ENCODE results near the gene SLC7A9.

SLC7A9 gene

DNA sequence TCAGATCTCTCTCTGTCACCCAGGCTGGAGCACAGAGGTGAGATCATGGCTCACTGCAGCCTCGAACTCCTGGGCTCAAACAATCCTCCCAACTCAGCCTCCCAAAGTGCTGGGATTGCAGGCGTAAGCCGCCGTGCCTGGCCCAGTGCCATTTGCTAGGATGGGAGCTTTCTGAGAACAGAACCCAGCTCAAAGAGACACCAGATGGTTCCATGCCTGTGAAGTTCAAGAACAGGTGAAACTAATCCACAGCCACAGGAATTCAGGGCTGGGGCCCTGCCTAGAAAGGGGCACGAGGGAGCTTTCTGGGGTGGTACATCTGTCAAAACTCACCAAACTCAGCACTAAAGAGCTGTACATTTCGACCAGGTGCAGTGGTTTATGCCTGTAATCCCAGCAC lies 4.2 kb downstream of the SLC7A9 start:
- H3K27ac ChIP-seq (ENCODE audit: insufficient read depth, low read length, poor library complexity, severe bottlenecking), result no peak overlapping the region

GRCh38 chr19:32864318-32865007 lies 5.1 kb downstream of the SLC7A9 start:
- DNase-seq, result no peak

More for the DNA sequence above, 4.2 kb downstream of the SLC7A9 start:
- H3K4me1 ChIP-seq (ENCODE audit: control insufficient read depth, insufficient read depth, low read length, poor library complexity, severe bottlenecking), result no peaks in the 10 kb centered on the region
- H3K27me3 ChIP-seq (replicated peaks; ENCODE audit: control insufficient read depth, insufficient read depth, low read length, poor library complexity, severe bottlenecking), result no peaks in the 10 kb centered on the region
- H3K9me3 ChIP-seq (ENCODE audit: control insufficient read depth, low read length), result no peaks in the 10 kb centered on the region
- no peak for DNase-seq
- H3K4me3 ChIP-seq (ENCODE audit: insufficient read depth, low read depth, low read length, poor library complexity, severe bottlenecking), result no peak overlapping the region
- no peaks in the 10 kb centered on the region for H3K36me3 ChIP-seq (ENCODE audit: control insufficient read depth, insufficient read depth, low read length)

GRCh38 chr19:32863841-32864240 lies 5.7 kb downstream of the SLC7A9 start:
- Histone ChIP-seq H3K4me1 (ENCODE audit: control insufficient read depth, insufficient read depth, low read length, poor library complexity, severe bottlenecking) (no peaks in the 10 kb centered on the region), H3K4me3 (ENCODE audit: insufficient read depth, low read depth, low read length, poor library complexity, severe bottlenecking) (no peak overlapping the region), H3K27me3 (replicated peaks; ENCODE audit: control insufficient read depth, insufficient read depth, low read length, poor library complexity, severe bottlenecking) (no peaks in the 10 kb centered on the region), H3K9me3 (ENCODE audit: control insufficient read depth, low read length) (no peaks in the 10 kb centered on the region), H3K27ac (ENCODE audit: insufficient read depth, low read length, poor library complexity, severe bottlenecking) (no peak overlapping the region), H3K36me3 (ENCODE audit: control insufficient read depth, insufficient read depth, low read length) (no peaks in the 10 kb centered on the region)
- no peak for DNase-seq

More at GRCh38 chr19:32864318-32865007, 5.1 kb downstream of the SLC7A9 start:
- no peaks in the 10 kb centered on the region for H3K36me3 ChIP-seq (ENCODE audit: control insufficient read depth, insufficient read depth, low read length)
- H3K4me3 ChIP-seq (ENCODE audit: insufficient read depth, low read depth, low read length, poor library complexity, severe bottlenecking), result no peak overlapping the region
- H3K27ac ChIP-seq (ENCODE audit: insufficient read depth, low read length, poor library complexity, severe bottlenecking), result no peak overlapping the region
- no peaks in the 10 kb centered on the region for H3K9me3 ChIP-seq (ENCODE audit: control insufficient read depth, low read length)
- H3K4me1 ChIP-seq (ENCODE audit: control insufficient read depth, insufficient read depth, low read length, poor library complexity, severe bottlenecking), result no peaks in the 10 kb centered on the region
- no peaks in the 10 kb centered on the region for H3K27me3 ChIP-seq (replicated peaks; ENCODE audit: control insufficient read depth, insufficient read depth, low read length, poor library complexity, severe bottlenecking)

DNA sequence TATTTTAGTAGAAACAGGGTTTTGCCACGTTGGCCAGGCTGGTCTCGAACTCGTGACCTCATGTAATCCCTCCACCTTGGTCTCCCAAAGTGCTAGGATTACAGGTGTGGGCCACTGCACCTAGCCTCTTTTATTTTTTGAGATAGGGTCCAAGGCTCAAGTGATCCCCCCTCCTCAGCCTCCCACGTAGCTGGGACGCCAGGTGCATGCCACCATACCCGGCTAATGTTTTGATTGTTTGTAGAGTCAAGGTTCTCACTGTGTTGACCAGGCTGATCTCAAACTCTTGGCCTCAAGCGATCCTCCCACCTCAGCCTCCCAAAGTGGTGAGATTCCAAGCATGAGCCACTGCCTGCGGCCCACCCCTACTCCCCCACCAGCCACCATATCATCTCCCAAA lies 6.3 kb downstream of the SLC7A9 start:
- Histone ChIP-seq H3K4me3 (ENCODE audit: insufficient read depth, low read depth, low read length, poor library complexity, severe bottlenecking) (no peak overlapping the region), H3K27me3 (replicated peaks; ENCODE audit: control insufficient read depth, insufficient read depth, low read length, poor library complexity, severe bottlenecking) (no peaks in the 10 kb centered on the region), H3K9me3 (ENCODE audit: control insufficient read depth, low read length) (no peaks in the 10 kb centered on the region), H3K36me3 (ENCODE audit: control insufficient read depth, insufficient read depth, low read length) (no peaks in the 10 kb centered on the region), H3K4me1 (ENCODE audit: control insufficient read depth, insufficient read depth, low read length, poor library complexity, severe bottlenecking) (no peaks in the 10 kb centered on the region), H3K27ac (ENCODE audit: insufficient read depth, low read length, poor library complexity, severe bottlenecking) (no peak overlapping the region)
- DNase-seq, result no peak

DNA sequence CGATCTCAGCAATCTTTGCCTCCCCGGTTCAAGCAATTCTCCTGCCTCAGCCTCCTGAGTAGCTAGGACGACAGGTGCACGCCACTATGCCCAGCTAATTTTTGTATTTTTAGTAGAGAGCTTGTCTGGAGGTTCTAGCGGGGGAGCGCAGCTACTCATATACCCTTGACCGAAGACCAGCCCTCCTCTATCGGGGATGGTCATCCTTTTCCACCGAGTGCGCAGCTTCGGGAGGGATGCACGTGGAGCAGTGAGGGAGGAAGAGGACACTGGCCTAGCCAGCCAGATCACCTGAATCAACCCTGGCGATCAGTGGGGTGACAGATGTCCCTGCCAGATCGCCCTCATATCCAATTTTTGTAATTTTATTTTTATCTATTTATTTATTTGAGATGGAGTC lies 6.8 kb downstream of the SLC7A9 start:
- no peaks in the 10 kb centered on the region for H3K4me1 ChIP-seq (ENCODE audit: control insufficient read depth, insufficient read depth, low read length, poor library complexity, severe bottlenecking)
- no peaks in the 10 kb centered on the region for H3K36me3 ChIP-seq (ENCODE audit: control insufficient read depth, insufficient read depth, low read length)
- H3K9me3 ChIP-seq (ENCODE audit: control insufficient read depth, low read length), result no peaks in the 10 kb centered on the region
- H3K27ac ChIP-seq (ENCODE audit: insufficient read depth, low read length, poor library complexity, severe bottlenecking), result no peak overlapping the region
- H3K4me3 ChIP-seq (ENCODE audit: insufficient read depth, low read depth, low read length, poor library complexity, severe bottlenecking), result no peak overlapping the region
- no peaks in the 10 kb centered on the region for H3K27me3 ChIP-seq (replicated peaks; ENCODE audit: control insufficient read depth, insufficient read depth, low read length, poor library complexity, severe bottlenecking)
- DNase-seq, result no peak

DNA sequence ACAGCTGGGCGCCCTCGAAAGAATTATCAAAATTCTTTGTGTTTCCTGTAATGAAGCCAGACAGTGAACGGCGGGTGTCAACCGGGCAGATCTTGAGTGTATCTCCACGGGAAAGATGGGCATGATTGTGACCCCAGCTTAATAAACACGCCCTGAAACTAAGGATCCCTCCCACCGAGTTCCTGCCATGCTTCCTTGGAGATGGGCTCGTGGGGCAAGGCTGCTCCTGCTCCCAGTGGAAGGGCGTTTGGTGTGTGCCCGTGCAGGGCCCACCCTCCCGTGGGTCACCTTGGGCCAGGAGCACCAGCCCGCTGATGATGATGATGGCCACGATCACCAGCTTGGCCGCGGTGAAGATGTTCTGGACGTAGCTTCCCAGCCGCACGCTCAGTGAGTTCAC lies 7.4 kb downstream of the SLC7A9 start:
- no peaks in the 10 kb centered on the region for H3K4me1 ChIP-seq (ENCODE audit: control insufficient read depth, insufficient read depth, low read length, poor library complexity, severe bottlenecking)
- H3K4me3 ChIP-seq (ENCODE audit: insufficient read depth, low read depth, low read length, poor library complexity, severe bottlenecking), result no peak overlapping the region
- no peak for DNase-seq
- no peaks in the 10 kb centered on the region for H3K9me3 ChIP-seq (ENCODE audit: control insufficient read depth, low read length)
- no peak overlapping the region for H3K27ac ChIP-seq (ENCODE audit: insufficient read depth, low read length, poor library complexity, severe bottlenecking)
- H3K27me3 ChIP-seq (replicated peaks; ENCODE audit: control insufficient read depth, insufficient read depth, low read length, poor library complexity, severe bottlenecking), result no peaks in the 10 kb centered on the region
- H3K36me3 ChIP-seq (ENCODE audit: control insufficient read depth, insufficient read depth, low read length), result no peaks in the 10 kb centered on the region

GRCh38 chr19:32861596-32861995 lies 8.0 kb downstream of the SLC7A9 start:
- no peak for DNase-seq
- Histone ChIP-seq H3K27ac (ENCODE audit: insufficient read depth, low read length, poor library complexity, severe bottlenecking) (no peak overlapping the region), H3K27me3 (replicated peaks; ENCODE audit: control insufficient read depth, insufficient read depth, low read length, poor library complexity, severe bottlenecking) (no peaks in the 10 kb centered on the region), H3K9me3 (ENCODE audit: control insufficient read depth, low read length) (no peaks in the 10 kb centered on the region), H3K4me1 (ENCODE audit: control insufficient read depth, insufficient read depth, low read length, poor library complexity, severe bottlenecking) (no peaks in the 10 kb centered on the region), H3K4me3 (ENCODE audit: insufficient read depth, low read depth, low read length, poor library complexity, severe bottlenecking) (no peak overlapping the region), H3K36me3 (ENCODE audit: control insufficient read depth, insufficient read depth, low read length) (no peaks in the 10 kb centered on the region)

DNA sequence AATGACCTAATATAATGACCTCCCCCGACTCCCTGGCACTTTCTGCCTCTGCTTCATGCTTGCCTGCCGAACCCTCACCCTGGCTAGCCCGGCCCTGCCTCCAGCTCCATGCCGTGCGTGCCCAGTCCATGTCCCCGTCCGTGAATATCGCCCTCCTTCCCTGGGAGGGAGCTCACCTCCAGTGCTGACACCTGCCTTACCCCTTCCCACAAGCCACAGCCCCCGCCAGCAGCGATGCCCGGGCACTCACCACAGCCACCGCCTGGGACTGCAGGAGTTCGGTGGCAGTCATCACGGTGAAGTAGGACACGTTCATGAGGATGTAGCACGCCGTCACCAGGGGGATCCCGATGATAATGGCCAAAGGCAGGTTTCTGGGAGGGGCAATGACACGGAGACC lies 10.0 kb downstream of the SLC7A9 start:
- no peak overlapping the region for H3K27ac ChIP-seq (ENCODE audit: insufficient read depth, low read length, poor library complexity, severe bottlenecking)
- no peaks in the 10 kb centered on the region for H3K4me1 ChIP-seq (ENCODE audit: control insufficient read depth, insufficient read depth, low read length, poor library complexity, severe bottlenecking)
- H3K36me3 ChIP-seq (ENCODE audit: control insufficient read depth, insufficient read depth, low read length), result no peaks in the 10 kb centered on the region
- no peaks in the 10 kb centered on the region for H3K27me3 ChIP-seq (replicated peaks; ENCODE audit: control insufficient read depth, insufficient read depth, low read length, poor library complexity, severe bottlenecking)
- DNase-seq, result no peak
- H3K9me3 ChIP-seq (ENCODE audit: control insufficient read depth, low read length), result no peaks in the 10 kb centered on the region
- no peak overlapping the region for H3K4me3 ChIP-seq (ENCODE audit: insufficient read depth, low read depth, low read length, poor library complexity, severe bottlenecking)

GRCh38 chr19:32858559-32858958 lies 11.0 kb downstream of the SLC7A9 start:
- Histone ChIP-seq H3K27me3 (replicated peaks; ENCODE audit: control insufficient read depth, insufficient read depth, low read length, poor library complexity, severe bottlenecking) (no peaks in the 10 kb centered on the region), H3K36me3 (ENCODE audit: control insufficient read depth, insufficient read depth, low read length) (no peaks in the 10 kb centered on the region), H3K4me1 (ENCODE audit: control insufficient read depth, insufficient read depth, low read length, poor library complexity, severe bottlenecking) (no peaks in the 10 kb centered on the region), H3K27ac (ENCODE audit: insufficient read depth, low read length, poor library complexity, severe bottlenecking) (no peak overlapping the region), H3K4me3 (ENCODE audit: insufficient read depth, low read depth, low read length, poor library complexity, severe bottlenecking) (no peak overlapping the region), H3K9me3 (ENCODE audit: control insufficient read depth, low read length) (no peaks in the 10 kb centered on the region)
- DNase-seq, result no peak

GRCh38 chr19:32858155-32858554 lies 11.4 kb downstream of the SLC7A9 start:
- no peak overlapping the region for H3K4me3 ChIP-seq (ENCODE audit: insufficient read depth, low read depth, low read length, poor library complexity, severe bottlenecking)
- no peaks in the 10 kb centered on the region for H3K36me3 ChIP-seq (ENCODE audit: control insufficient read depth, insufficient read depth, low read length)
- no peak overlapping the region for H3K27ac ChIP-seq (ENCODE audit: insufficient read depth, low read length, poor library complexity, severe bottlenecking)
- no peaks in the 10 kb centered on the region for H3K27me3 ChIP-seq (replicated peaks; ENCODE audit: control insufficient read depth, insufficient read depth, low read length, poor library complexity, severe bottlenecking)
- H3K9me3 ChIP-seq (ENCODE audit: control insufficient read depth, low read length), result no peaks in the 10 kb centered on the region
- DNase-seq, result no peak
- H3K4me1 ChIP-seq (ENCODE audit: control insufficient read depth, insufficient read depth, low read length, poor library complexity, severe bottlenecking), result no peaks in the 10 kb centered on the region
